Stimulated activated CD4-positive, alpha-beta T cell treated with anti-CD3 and anti-CD28 coated beads, Interleukin-1b, Interleukin-23, amount 100 ng/mL, for 24 hours (primary cell): ENCODE measurements around the gene CTNNA3.

Source experiments
- DNase-seq, 4 experiments: peaks; one replicate each; pipeline ENCODE4 v3.0.0-alpha.2; 2020; ENCODE audit warnings: low read depth in 4 of 4, low spot score in 1 of 4

CTNNA3 gene

DNA sequence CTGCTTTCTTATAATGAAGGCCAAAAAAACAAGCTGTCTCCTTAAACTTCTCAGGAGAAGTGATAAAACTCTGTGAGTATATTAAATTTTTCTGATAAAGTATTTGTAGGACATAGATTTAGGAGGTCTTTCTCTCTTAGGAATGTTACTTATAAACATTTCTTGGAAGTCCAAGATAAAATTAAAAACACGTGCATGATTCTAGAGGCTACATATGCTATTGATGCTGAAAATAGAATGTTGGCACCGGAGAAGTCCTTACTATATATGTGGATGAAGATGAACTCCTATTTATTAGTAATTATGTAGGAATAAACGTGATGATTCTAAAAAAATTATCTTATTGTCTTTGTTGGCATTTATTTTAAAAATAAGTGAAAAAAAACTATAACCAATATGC is 1011.4 kb downstream of the CTNNA3 start:
- no peak for DNase-seq

DNA sequence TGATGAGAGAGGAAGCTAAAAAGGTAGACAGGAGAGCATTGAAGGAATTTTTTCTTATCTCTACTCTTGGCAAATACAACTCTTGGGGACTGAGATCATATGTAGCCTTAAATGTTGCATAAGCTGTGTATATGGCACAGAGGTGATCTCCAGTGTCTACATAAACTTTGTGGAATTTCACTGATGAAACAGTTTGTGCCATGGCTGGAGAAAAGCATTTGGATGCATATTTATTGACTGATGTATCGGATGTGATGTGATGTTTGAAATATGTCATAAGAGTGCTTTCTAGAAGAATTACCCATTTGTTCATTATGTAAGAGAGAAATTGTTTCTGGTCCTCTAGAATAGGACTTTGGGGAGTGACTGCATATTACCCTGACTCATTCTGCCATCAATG is 1015.1 kb downstream of the CTNNA3 start:
- DNase-seq: no peak

DNA sequence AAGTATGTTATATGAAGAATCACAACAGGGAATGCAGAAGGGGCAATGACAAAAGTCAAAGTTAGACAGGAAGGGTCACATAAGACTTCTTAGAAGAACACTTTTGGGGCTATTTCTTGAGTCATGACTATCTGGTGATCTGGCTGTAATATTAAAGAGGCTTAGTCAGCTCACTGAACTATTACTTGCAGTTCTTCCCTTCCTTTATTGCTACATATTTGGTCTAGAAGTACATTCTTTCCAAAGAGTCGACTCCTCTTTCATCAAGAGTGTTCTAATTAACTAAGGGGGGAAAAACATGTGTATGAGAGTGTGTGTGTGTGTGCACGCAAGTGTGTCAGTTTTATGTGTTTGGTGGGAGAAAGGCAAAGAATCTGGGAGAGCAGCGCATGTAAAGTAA is 1017.5 kb downstream of the CTNNA3 start:
- no peak for DNase-seq

DNA sequence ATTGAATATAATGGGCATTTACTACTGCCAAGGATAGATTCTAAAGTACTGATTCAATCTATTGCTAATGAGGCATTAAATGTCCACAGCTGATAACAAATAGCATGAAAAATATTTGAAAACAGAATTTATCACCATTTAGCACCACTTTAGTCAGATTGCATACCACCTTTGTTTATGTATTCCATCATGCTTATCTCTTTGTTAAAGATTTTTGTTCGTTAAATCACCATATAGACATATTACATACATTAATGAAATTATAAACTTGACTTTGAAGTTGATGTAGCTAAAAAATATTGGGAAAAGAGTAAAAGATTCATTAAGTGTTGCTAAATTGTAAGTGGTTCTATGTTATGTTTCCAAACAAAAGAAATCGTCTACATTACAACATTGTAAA is 1022.9 kb downstream of the CTNNA3 start:
- no peak for DNase-seq

DNA sequence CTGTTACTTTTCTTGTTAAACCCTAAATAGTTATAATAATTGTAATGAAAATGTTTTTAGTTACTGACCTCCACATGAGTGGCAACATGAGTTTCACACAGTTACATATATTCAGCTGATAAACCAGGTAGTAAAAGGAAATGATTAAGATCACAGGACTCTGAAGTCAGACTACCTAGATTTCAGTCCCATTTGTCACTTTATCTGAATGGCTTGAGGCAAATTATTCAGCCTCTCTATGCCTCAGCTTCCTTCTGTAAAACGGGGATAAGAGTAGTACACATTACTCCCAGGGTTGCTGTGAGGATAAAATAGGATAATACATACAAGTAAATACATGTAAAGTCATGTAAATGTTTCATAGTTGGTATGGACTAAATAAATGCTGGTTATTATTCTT is 1024.4 kb downstream of the CTNNA3 start:
- DNase-seq: no peak

DNA sequence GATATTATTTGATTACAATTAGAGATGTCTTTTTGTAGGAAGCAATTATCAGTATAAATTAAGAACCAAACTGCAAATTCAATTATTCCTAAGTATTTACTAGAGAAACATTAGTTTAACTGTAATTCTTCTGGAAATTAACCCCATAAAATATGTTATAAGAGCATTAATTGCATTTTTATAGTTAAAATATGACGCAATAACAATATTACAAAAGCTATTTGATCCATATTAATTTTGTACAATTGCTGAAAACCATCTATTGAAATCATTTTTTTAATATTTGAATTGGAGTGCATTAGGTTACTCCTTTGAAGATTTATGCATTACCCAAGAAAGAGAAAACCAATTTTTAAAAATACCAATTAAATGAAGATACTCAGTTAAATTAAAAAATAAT is 1024.9 kb downstream of the CTNNA3 start:
- no peak for DNase-seq

DNA sequence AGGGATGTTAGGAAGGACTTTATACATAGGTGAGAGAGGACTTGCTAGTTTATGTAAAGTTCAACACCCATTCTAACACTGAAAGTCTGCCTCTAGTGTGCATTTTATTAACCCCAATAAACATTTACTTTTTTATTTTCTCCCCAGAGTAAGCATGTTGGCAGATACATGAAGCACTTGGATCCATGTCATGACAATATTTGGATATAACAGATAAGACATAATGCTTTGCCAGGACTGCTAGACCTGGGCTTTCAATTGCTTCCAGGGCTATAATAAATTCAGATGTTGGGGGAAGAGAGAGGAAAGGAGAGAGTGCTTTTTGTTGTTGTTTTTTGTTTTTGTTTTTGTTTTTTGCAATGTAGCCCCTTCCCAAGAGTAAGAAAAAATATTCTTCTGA is 1039.5 kb downstream of the CTNNA3 start:
- DNase-seq: no peak

DNA sequence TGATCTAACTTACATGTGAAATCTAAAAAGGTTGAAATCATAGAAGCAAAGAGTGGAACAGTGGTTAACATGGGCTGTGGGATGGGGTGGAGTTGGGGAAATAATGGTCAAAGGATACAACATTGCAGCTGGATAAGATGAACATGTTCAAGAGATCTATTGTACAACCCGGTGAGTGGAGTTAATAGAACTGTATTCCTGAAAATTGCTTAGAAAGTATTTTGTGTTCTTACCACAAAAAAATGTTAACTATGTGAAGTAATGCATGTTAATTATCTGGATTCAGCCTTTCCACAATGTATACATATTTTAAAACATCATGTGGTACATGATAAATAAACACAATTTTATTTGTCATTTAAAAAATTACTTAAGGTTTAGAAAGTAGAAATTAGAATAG is 1041.1 kb downstream of the CTNNA3 start:
- no peak for DNase-seq

DNA sequence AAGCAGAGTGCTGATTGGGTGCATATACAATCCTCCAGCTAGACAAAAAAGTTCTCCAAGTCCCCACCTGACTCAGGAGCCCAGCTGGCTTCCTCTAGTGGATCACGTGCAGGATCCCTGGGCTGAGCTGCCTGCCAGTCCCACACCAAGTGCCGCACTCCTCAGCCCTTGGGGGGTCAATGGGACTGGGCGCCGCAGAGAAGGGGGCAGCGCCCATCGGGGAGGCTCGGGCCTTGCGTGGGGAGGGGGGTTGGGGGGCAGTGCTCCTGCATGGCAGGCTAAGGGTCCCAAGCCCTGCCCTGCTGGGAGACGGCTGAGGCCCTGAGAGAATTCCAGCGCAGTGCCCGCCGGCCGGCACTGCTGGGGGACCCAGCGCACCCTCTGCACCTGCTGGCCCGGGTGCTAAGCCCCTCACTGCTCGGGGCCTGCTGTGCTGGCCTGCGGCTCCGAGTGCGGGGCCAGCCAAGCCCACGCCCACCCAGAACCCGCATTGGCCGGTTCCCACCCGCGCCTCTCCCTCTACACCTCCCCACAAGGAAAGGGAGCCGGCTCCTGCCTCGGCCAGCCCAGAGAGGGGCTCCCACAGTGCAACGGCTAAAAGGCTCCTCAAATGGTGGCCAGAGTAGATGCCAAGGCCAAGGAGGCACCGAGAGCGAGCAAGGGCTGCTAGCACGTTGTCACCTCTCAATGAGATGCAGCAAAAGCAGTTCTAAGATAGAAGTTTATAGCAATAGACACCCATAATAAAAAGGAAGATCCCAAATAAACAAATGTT is 1044.5 kb downstream of the CTNNA3 start:
- DNase-seq: no peak

DNA sequence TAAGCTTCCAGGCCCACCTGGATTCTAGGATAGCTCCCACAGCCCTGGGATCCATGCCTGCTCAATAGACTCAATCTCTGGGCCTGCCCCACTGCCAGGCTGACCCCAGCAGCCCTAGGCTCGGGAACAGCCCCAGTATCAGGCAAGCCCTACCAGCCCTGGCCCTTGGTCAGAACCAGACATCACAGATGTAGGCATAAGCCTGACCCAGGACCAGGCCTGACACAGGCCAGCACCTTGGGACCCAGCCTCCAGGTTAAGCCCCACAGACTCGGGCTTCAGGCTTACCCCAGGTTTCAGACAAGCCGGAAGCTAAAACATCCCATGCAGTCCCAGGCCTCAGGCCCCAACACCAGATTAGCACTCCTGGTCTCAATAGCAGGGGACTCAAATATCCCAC is 1046.4 kb downstream of the CTNNA3 start:
- DNase-seq: no peak

DNA sequence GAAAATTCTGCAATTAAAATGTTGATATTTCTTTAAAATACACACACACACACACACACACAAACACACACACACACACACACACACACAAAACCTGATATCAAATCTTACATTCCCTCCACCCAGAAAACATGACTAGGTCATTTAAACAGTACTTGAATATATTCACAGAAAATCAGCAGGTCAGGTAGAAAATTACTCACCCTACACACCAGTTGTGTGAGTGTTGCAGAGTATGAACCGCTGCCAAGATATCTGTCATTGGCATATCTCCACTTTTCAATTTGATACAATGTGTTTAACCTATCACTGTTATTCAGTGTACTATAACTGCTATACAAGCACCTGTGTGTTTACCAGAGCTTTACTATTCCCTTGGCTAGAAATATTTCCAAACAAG is 1053.8 kb downstream of the CTNNA3 start:
- DNase-seq: no peak

DNA sequence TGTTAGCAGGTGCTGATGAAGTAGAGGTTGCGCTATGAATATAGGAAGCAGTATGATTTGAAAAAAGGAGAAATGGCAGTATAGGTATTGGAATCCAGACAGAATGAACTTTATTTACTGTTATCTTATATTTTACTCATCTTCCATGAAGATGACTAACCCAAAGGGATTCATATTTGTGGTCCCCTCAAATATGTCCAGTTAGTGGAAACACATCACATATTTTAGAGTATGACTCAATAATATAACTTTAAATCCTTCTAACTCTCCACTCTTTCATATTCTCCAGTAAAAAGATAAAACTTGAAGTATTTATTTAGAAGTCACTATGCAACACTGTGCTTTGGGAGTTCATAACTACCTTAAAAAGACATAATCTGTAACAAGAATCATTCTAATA is 1056.6 kb downstream of the CTNNA3 start:
- DNase-seq: no peak

DNA sequence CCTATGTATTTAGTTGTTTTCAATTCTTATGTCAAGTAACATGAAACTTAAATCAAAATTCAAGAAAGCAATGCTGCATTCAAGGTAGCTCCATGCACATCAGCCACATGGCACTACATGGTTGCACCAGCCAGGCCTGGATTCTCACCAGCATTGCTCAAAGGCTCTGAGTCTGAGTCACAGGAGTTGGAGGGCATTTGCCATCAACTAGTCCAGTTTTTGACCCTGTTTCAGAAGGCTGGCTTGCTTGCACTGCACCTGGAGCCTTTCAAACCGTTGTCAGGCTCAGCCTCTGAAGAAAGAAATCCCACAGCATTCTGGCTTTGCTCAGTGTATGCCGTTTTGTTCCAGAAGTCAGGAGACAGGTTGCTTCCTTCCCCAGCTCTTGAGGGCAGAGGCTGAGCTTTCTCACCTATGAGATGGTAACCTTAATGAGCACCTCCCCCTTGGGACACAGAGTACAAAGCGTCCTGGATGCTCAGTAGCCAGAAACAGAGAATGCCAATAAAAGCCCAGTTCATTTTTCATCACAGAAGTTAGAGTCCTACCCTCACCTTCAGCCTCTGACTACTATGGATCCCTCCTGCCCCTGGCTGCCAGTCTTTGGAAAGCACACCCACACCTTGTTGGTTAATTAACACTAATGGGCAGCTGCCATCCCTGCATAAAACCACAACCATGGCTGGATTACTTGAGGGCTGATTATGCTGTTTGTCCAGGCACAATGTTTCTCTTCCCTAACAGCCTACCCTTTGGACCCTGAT is 1058.5 kb downstream of the CTNNA3 start:
- DNase-seq: no peak

DNA sequence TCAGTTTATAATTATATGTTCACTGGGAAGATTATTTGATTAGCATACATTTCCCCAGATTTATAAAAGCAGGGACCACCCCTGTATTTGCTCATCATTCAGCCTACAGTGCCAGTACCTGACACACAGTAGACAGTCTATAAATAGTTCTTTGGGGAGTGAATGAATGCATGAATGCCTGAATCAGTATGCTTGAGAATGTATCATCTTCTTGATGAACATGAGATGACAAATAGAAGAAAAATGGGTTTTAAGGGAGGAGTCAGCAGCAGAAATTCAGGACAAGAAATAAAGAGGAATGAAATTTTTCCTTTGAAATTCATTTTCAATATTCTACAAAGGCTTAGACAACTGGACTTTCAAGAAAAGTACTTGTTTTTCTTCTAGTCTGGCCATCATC is 1066.0 kb downstream of the CTNNA3 start:
- no peak for DNase-seq

DNA sequence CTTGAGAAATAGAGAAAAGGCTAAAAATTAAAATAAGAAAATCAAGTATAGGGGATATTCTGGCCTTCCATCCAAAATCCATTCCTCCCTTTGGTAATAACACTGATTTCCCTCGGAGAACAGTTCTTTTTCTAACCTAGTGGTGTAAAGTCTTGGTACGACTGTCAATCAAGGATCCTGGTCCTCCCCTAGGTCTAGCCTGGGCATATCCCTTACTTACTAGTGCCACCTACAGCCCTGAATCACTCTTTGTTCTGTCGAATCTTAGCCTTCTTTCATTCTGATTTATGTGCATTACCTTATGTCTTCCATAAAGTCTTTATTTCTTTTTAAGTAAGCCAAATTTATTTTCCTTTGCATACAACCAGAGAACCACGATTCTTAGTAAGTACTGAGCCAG is 1068.8 kb downstream of the CTNNA3 start:
- no peak for DNase-seq

DNA sequence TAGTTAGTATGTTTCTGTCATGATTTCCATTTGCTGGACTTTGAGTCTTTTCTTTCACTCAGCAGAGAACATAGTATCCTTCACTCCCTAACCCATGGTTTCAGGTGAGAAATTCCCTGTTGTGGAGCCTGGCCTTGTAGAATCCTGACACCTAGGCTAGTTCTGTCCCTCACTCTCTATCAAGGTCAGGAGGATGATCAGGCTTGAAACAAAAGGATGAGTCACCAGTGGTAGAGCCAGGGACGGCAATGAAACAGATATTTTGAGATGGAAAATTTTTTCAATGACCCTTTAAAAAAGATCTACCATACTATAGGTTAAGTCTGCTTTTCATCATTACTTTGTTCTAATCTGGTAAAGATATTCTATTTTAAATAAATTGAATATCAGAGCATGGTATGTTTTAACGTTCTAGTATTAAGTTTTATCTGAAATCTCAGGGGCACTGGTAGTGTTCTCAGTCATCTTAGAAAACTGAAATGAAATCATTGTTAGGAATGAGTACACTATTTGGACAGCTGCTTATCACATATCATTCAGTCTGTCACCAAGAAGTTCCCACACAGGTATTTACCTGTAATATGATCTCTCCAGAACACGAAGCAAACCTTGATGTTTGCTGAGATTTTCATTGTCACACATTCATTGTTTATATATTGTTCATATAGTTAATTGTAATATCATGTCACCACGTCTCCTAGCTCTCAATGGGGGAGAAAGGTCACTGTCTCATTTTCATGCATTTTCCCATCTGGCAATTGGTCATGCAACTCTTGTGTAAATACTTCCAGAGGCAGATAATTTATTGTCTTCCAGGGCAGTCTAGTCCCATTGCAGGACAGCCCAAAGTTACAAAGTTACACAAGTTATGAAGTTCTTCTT is 1070.0 kb downstream of the CTNNA3 start:
- no peak for DNase-seq

DNA sequence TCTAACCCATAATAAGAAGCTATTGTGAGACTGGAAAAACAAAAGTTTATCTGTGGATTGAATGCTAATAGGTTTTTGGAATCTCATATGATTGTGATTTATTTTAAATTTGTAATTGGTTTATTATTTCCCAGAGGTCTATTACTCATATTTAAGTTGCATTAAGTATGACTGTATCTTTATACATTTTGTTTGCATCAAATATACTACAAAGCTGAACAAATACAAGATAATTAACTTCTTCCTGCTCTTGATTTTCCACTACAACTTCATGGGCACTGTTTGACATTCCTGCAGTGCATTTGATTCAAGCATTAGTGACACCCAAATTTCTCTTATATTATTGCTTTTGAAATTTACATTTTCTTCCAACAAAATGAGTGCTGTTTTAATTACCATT is 1073.9 kb downstream of the CTNNA3 start:
- DNase-seq: no peak

DNA sequence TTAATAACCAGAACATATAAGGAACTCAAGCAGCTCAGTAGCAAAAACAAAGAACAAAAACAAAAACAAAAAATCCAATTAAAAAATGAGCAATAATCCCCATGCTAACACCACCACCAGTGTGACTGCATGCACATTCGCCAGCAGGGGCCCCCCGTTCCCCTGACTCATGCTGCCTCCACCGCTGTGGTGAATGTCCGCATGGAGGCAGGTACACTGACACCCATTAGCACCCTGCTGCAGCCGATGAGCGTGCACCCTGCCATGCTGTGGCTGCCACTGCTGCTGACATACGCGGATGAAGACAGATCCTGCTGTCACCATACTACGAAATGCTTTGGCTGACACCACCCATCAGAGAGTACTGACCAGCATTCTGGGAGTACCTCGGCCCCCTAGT is 1091.8 kb downstream of the CTNNA3 start:
- DNase-seq: no peak

DNA sequence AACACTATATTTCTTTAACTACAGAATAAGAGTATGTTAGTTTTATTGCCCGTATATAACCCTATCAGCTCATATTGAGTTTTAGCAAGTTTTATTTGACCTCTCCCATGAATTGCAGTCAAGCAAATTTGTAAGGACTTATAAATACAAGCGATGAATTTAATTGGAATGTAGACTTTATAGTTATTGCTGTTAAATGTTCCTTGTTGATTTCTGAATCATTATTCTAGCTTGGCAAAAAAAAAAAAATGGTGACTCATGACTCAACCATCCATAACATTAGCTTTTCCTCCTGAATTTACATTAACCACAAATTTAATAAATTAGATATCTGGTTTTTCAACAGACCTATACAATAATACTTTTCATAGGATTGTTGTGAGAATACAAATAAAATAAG is 1104.1 kb downstream of the CTNNA3 start:
- no peak for DNase-seq

DNA sequence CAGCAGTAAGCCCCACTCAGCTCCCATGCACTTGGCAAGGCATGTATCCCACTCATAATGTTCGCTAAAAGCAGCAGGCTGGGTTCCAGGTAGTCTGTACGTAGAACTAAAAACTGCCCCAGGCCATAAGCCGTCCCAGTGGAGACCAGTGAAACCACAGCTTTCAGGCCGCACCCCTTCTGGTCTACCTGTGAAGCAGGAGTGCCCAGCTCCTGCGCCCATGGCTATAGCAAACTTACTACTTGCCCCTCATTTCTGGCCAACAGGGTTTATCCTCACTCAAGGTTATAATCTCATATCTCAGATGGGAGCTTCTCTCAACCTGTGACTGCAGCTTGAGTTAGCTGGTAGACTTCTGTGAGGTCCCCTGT is 1108.3 kb downstream of the CTNNA3 start:
- no peak for DNase-seq

DNA sequence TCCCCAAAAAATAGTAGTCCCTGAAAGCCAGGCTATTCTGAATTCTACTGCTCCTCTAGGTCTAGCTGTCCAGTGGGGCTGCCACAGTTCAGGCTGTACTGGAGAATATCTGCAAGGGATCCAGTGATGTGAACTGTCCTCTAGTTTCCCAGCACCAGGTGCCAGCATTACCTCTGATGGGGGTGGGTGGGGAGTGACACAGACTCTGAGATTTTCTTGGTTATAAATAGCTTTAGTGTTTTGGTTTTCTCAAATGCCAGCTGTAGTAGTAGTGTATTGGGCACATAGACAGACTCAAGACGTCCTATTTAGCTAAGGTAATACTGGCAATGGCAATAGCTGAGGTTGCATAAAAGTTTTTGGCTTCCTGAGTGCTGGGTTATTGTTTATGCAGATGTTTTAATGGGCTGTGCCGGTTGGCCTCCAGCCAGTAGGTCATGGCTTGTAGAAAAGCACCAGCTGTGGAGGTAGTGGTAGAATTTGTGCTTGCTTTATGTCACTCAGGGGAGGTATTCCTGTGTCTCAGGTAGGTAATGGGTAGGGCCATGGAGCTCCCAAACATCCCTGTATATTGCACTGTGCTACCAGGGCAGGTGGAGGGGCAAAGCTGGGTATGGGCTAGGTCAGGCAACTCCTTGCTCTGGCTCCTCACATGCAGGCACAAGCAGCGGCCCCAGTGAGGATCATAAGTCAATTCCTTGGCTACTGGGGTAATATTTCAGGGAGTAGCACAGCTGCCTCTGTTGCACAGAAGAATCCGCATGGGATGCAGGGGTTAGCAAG is 1108.9 kb downstream of the CTNNA3 start:
- no peak for DNase-seq
